ENCODE measurements around the gene MPG.
A peak's percentile ranks its signal among the peaks of the same experiment; 100 is the strongest.

The MPG gene

DNA sequence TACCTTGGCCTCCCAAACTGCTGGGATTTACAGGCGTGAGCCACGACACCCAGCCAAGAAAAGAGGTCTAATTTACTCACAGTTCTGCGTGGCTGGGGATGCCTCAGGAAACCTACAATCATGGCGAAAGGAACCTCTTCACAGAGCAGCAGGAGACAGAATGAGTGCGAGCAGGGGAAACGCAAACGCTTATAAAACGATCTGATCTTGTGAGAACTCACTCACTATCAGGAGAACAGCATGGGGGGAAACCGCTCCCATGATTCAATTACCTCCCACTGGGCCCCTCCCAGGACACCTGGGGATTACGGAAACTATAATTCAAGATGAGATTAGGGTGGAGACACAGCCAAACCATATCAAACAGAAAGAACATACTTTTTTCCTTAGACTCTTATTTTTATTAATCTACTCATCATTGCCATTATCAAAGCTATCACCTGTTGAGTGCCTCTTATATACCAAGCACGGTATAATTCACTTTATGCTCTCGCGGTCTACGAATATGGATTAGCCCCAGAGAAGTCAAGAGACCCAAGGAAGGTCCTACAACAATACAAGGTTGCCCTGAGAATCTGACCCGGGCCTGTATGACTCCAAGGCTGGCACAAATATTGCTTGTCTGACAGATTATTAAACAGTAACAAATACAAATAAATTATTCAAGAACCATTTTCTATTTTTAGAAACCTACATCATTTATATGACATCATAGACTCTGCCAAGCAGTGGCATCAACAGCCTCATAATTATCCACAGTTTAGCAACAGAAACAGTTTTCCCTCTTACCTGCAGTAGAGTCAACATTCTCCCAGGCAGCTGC, 27.0 kb upstream of the MPG start:
- DNase-seq (ENCODE audit: low read depth in 2 of 3, low spot score in 2 of 3) = no peak

DNA sequence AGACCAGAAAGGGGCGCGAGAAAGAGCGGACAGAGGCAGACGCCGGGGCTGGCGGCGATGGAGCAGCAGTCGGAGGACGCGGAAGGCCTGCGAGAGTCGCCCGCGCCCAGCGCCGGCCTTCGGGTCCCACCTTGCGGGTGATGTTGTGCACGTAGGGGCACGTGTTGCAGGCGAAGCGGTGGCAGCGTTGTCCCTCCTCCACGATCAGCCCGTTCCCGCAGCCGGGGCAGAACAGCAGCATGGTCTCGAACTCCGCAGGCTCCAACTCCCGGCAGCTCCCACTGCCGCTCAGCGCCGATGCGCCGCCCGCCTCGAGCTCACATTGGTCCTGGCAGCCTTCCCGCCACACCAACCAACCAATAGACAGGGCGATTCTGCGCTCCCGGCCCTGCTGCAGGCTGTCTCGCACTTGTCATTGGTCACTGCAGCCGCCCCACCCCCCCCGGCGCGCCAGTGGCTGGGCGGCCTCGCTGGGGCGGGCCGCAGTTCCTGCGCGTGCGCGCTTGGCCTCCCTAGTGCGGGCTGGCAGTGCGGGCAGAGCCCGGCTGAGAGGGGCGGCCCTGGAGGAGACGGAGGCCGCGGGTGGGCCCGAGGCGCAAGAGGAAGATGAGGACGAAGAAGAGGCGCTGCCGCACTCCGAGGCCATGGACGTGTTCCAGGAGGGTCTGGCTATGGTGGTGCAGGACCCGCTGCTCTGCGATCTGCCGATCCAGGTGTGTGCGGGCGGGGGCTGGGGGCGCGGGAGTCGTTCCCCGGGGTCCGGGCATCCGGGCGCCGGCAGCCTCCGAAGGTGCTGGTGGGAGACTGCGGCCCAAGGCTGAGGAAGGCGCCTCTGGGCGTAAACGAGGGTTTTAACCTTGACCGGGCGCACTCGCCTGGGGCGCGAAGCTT, 24.4 kb upstream of the MPG start, which contains the start of the genes POLR3K and SNRNP25:
POLR3K (minus strand) TSS at position 263 of the 891 bp plus-strand sequence; CDS start at position 241, 22 bp downstream.
SNRNP25 (plus strand) TSS at position 483 of the 891 bp plus-strand sequence; CDS start at position 672, 189 bp downstream.
- peak; percentile 80 to 97 (median 97) for DNase-seq (ENCODE audit: low read depth in 2 of 3, low spot score in 2 of 3)

DNA sequence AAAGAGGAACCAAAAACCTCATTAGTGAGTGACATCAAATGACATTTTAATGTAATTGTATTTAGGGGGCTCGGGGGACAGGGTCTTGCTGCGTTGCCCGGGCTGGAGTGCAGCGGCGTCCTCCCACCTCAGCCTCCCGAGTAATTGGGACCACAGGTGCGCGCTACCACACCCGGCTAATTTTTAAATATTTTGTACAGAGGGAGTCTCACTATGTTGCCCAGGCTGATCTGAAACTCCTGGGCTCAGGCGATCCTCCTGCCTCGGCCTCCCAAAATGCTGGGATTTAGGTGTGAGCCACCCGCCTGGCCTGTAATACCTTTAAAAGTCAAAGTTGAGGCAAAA, 23.8 kb upstream of the MPG start:
- DNase-seq (ENCODE audit: low read depth in 2 of 3, low spot score in 2 of 3) = no peak

DNA sequence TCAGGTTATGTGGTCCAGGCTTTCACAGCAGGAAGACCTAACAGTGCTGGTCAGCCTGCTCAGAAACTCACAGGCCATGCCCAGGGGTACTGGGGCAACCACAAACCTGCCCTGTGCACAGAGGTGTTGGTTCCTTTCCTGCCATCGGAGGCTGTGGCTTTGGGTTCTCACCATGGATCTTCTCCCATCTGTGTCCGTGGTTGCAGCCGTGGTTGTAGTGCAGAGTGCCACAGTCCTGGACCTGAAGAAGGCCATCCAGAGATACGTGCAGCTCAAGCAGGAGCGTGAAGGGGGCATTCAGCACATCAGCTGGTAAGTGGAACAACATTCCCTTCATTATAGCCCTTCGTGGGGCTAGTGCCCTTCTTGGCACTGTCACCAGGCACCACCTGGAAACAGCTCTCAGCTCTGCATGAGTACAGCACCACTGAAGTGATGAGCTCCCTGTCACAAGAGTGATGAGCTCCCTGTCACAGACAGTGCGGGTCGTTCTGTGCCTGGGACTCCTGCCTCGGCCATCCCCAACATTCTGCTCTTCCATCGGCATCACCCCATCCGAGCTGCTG, 22.4 kb upstream of the MPG start:
- no peak for DNase-seq (ENCODE audit: low read depth in 2 of 3, low spot score in 2 of 3)

DNA sequence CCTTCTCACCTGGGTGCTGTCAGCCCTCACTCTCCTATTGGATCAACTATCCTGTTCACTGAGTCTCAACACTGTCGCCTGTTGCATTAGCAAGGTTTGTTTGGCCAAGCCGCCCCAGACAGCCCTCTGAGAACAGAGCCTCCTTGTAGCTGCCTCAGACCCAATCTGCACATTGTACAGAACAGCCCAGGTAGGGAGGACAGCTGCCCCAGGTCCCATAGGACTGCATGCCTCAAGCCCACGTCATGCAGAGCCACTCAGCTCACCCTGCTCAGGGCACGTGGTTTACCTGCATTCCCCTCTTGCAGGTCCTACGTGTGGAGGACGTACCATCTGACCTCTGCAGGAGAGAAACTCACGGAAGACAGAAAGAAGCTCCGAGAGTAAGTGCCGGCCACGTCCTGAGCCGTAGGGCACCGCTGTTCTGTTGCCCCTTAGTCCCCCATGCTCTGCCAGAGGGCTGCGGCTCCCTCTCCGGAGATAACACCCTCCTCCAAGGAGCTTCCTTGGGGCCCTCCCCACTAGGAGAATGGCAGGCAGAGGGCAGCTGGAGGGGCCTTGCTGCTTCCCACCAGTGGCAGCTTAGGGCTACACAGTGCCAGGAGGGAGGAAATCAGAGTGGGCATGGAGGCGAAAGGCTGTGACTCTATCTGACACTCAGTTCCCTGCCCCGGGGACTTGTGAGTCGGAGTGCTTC, 21.6 kb upstream of the MPG start:
- DNase-seq (ENCODE audit: low read depth in 2 of 3, low spot score in 2 of 3) = no peak

DNA sequence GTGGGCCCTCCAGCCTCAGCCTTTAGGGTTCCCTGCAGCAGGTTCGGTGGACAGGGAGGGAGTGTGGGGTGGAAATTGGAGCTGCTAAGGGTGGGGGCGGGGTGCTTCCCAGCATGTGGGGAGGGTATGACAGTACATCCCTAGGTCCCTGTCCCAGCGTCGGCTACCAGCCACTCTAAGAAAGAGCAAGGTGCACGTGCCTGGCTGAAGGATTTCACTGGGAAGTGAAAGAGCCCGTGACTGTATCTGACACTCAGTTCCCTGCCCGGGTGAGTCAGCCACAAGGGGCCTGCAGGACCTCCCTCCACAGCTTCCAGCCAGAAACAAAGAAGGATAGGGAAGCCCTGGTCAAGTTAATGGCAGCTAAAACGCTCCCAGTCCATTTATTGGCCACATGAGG, 20.3 kb upstream of the MPG start:
- DNase-seq (ENCODE audit: low read depth in 2 of 3, low spot score in 2 of 3) = no peak

DNA sequence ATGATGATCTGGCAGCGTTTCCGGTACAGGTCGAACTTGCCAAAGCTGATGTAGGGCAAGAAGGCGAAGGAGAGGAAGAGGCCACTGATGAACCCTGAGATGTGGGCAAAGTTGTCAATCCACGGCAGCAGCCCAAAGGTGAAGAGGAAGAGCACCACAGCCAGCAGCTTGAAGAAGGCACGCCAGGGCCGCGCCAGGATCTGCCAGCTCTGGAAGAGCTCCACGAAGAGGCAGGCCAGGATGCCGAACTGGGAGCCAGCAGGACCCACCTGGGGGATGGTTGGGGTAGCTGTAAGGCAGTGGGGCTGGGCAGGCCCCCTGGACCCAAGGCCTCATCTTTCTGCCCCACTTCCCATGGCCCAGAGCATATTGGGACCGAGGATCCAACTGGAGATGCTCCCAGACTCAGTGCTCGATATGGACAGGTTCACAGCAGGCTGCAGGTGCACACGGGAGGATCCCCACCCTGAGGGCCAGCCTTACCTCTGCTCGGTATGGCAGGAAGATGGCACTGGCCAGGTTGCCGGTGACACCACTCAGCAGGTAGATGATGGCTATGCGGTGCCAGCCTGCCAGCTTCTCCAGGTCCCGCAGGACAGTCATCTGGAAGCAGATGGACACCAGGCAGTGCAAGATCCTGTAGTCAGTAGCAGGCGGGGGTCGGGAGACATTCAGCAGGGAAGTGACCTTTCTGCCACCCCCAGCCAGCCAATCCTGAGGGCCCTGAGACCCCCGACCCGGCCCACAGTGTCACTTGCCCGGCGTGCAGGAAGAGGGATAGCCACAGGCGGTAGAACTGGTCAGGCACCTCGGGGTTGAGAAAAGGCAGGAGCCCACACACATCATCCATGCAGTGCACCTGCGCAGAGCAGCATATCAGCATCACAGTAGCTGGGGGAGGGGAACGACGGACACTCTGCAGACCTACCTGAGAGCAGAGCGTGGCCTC, 19.3 kb upstream of the MPG start:
- DNase-seq (ENCODE audit: low read depth in 2 of 3, low spot score in 2 of 3) = no peak

DNA sequence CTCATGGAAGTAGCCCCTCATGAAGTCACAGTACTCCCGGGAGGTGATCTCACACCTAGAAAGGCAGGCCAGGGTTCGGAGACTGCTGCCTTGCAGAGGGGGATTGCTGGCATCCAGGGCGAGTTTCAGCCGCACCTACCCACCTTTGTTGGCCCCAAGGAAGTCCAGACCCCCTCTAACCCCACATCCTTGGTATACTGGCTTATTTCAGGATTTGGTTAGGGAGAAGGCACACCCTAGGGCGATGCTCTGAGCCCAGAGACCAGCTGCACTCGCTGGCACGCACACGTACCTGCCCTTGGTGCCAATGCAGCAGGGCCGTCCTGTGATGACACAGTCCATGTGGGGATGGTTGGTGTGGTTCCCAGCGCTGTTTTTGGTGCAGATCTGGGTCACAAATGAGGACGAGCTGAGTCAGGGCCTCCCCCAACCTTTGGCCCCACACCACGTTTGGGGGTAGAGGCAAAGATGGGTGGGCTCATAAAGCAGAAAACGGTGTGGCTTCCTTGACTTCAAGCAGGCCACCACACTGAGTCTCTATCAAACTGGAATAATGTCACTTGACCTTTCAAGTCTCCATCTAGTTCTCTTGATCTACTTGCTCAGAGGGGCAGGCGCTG, 18.5 kb upstream of the MPG start:
- no peak for DNase-seq (ENCODE audit: low read depth in 2 of 3, low spot score in 2 of 3)

DNA sequence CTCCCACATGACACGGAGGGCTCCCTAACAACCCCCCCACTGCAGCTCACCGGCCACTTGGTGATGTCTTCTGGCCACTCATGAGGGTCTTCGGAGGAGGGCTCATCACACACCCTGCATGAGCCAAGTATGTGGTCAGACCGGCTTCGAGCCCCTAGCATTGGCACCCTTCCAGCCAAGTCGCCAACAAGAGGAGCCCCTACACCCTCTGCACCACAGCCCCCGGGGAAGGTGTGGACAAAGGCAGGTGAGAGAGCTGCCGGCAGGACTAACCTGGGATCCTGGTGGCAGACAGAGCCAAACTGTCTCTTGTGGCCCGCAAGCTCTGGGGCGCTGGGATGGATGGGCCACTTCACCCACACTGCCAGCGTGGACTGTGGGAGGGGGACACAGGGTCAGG, 17.9 kb upstream of the MPG start:
- no peak for DNase-seq (ENCODE audit: low read depth in 2 of 3, low spot score in 2 of 3)

DNA sequence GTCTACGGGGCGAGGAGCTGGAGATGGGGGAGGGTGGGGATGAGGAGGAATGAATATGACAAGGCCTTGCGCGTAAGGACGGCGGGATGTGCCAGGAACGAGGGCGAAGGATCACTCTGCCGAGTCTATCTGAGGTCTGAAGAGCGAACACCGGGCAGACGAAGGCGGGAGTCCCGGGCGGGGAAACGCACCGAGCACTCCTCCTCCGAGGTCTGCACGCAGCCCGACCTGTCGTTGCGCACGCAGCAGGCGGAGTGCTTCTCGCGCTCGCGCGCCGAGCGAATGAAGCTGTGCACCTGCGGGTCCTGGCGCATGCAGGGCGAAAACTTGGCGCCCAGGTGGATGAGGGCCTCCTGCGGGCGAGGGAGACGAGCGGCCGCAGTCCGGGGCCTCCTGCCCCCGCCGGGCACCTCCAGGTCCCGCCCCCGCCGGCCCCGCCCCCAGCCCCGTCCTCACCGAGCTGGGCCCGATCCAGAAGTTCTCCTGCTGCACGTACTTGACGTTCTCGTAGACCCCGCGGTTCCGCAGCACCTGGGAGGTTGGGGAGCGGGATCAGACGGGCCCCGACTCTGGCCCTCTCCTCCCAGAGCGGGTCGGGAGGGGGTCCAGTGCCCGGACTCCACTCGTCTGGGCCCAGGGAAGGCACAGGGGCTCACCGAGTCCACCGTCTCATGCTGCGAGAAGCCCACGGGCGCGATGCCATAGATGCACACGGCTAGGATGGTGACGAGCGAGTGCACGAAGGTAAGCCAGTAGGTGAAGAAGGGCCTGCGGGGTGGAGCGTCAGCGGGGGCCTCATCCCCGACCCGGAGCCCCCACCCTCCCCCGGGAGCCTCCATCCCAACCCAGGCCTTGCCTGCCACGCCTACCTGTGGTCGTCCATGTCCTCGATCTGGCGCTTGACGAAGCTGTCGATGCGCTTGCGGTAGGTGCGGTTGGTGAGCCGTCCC, 16.8 kb upstream of the MPG start:
- DNase-seq (ENCODE audit: low read depth in 2 of 3, low spot score in 2 of 3) = no peak

DNA sequence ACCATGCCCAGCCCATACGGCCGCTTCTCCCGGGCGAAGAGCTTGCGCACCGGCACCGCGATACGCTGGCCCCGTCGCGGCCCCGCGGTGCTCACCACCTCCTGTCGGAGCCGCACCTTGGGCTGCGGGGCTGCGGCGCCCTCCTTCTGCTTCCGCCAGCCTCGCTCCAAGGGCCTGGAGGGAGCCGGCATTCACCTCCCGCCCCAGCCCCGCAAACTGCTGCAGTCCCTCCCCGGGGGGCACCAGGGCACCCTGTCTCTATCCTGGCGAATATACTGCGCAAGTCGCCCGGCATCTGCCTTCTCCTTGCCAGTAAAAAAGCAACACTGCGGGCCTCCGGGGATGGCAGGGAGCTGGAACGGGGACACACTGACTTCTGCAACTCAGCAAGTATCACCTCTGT, 16.1 kb upstream of the MPG start:
- DNase-seq (ENCODE audit: low read depth in 2 of 3, low spot score in 2 of 3) = no peak

DNA sequence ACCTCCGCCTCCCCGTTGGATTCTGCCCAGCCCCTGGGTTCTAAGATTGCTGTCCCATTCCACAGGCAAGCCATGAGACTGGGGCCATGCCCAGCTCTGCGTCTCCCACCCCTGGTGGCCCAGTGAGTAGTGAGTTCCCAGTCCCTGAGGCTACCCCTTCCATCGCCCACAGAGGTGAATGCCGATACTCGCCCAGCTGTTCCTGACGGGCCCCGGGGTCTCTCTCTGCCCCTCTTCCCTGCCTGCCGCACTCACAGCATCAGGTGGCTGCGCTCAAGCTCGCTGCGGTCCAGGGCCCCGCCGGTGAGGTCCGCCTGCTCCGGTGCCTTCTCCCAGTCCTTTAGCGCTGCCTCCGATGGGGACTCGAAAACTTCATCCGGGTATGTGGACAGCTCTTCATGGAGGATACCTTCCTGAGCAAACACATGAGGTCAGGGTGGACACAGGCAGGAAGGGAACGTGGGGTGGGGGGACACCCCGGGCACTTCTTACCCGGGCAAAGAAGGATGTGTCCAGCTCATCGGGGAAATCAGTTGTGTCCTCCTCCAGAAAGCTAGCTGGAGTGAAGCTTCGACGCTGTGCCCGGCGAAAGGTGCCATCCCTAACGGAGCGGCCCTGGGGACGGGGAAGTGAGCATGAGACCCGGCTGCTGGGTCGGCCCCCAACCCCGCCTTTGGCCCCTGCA, 15.6 kb upstream of the MPG start:
- no peak for DNase-seq (ENCODE audit: low read depth in 2 of 3, low spot score in 2 of 3)

DNA sequence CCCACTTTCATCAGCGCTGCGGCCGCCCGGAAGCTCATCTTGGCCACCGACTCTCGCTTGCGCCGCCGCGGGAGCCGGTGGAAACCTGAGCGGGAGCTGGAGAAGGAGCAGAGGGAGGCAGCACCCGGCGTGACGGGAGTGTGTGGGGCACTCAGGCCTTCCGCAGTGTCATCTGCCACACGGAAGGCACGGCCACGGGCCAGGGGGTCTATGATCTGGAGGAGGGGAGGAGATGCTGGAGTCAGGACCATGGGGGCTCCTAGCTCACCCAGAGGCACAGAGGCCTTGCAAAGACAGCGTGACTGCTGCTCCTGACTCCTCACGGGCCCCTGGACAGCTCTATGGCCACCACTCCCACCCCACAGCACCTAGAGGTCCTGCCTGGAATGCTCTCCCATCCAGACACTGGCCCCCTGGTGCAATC, 15.0 kb upstream of the MPG start:
- no peak for DNase-seq (ENCODE audit: low read depth in 2 of 3, low spot score in 2 of 3)

DNA sequence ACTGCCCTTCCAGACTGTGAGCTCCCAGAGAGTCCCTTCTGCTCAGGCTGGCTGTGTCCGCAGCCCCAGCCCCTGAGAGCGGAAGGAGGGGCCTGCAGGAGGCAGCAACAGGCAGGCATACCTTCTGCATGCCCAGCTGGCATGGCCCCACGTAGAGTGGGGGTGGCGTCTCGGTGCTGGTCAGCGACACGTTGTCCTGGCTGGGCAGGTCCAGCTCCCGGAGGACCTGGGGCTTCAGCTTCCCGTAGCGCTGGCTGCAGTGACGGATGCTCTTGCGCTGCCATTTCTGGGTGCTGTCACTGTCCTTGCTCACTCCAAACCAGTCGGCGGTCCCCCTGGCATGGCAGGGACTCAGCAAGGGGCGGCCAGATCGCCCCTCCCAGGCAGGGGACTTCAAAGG, 14.6 kb upstream of the MPG start:
- no peak for DNase-seq (ENCODE audit: low read depth in 2 of 3, low spot score in 2 of 3)

DNA sequence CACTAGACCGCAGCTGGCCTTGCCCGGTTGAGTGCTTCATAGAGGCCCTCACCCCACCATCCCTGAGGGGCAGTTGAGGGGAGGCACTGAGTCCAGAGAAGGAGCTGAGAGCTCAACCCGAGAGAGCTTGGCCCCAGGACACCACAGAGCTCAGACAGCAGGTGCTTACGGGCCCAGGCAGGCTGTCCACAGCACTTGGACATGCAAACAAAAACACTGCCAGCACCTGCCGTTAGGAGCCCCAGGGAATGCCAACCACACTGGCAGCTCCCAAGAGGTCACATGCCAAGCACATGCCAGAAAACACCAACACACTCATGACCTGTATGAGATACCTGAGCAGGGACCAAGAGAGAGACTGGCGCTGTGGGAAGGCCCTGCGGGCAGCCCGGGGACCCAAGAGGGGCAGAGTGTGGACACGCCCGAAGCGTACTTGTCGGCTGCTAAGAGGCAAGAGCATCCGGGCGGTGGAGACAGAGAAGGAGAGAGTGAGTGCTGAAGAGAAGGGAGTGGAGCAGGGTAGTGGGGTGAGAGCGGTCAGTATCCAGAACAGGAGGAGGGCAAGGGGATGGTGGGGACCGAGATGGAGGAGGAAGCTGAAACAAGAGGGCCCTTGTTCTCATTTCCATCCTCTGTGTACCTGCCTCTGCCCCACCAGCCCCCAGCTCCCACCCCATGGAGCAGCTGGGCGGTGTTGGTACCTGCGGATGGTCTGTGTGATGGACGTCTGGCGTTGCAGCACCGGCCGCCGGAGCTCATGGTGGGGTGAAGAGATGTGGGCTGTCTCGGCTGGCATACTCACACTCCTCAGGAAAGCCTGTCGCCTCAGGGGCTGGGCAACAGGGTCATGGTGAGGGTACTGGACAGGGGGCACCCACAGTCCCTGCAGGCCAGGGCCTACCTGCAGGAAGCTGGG, 13.8 kb upstream of the MPG start:
- DNase-seq (ENCODE audit: low read depth in 2 of 3, low spot score in 2 of 3) = no peak

DNA sequence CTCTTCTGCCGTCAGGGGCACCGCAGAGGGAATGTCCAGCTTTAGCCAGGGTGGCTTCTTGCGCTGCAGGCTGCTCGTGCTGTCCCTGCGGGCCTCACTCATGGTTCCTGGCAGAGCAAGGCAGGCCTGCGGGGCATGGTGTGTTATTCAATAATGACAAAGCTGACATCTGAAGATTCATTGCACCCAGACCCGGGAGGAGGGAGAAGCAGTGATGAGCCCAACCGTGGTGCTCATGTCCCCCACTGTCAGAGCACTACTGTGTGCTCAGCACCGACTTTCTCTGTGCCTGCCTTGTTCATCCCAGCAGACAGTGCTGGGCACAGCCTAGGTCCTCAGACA, 13.1 kb upstream of the MPG start:
- DNase-seq (ENCODE audit: low read depth in 2 of 3, low spot score in 2 of 3) = no peak

DNA sequence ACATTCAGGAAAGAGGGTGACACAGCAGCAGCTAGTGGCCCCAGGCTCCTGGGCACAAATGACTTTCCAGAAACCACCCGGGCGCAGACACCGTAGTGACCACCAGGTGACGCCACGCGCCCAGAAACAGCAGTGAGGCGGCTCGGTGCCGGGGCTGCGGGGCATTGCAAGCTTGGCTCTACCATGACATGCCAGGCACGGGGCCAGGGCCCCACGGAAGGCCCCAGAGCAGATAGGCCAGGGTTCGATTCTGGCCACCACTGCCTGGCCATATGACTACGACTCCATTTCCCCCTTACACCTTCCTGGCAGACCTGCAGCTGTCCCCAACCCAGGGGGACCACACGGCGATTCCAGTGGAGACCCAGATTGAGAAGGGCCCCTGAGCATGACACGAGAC, 12.3 kb upstream of the MPG start:
- DNase-seq (ENCODE audit: low read depth in 2 of 3, low spot score in 2 of 3) = peak; percentile 62 to 85 (median 85)
